Measurements from ENCODE around the gene FCRL5. TPM values are rescaled to one million over a fixed set of nuclear protein-coding genes. Genes with fewer than 3 reads are reported as not detected.

FCRL5 gene
- total and polyA plus RNA-seq, 2 donors (not counting 3 experiments of a cell fraction or from before 2014, with no cell fraction given) = not detected

- FAIRE-seq = no peak
- Histone ChIP-seq H3K4me3 (replicated peaks in 1 of 3; ENCODE audit: insufficient read depth in 1 of 3, low read depth in 1 of 3, low read length in 3 of 3) (no peak overlapping the region), H3K79me2 (ENCODE audit: control insufficient read depth, insufficient read depth, low read length) (no peaks in the 10 kb centered on the region), H3K4me1 (ENCODE audit: control insufficient read depth, extremely low read depth, insufficient read depth, low read length) (no peaks in the 10 kb centered on the region), H3K27me3 (ENCODE audit: control insufficient read depth in 2 of 2, insufficient read depth in 2 of 2, low read length in 2 of 2) (no peaks in the 10 kb centered on the region), H3K9me1 (replicated peaks; ENCODE audit: control insufficient read depth, extremely low read depth, insufficient read depth, low read length) (no peaks in the 10 kb centered on the region), H3K9me3 (replicated peaks; ENCODE audit: control insufficient read depth, insufficient read depth, low read length) (no peaks in the 10 kb centered on the region), H4K20me1 (replicated peaks; ENCODE audit: control insufficient read depth, extremely low read depth, insufficient read depth, low read length) (no peaks in the 10 kb centered on the region), H3K27ac (ENCODE audit: insufficient read depth, low read depth, low read length) (no peak overlapping the region), H3K4me2 (ENCODE audit: insufficient read depth, low read length) (no peak overlapping the region), H2AFZ (ENCODE audit: low read depth, low read length) (no peak overlapping the region), H3K9ac (replicated peaks; ENCODE audit: extremely low read depth, insufficient read depth, low read length) (no peak overlapping the region), H3K36me3 (ENCODE audit: control insufficient read depth in 2 of 2, extremely low read depth in 1 of 2, insufficient read depth in 2 of 2, low read length in 2 of 2) (no peaks in the 10 kb centered on the region)
- DNase-seq (ENCODE audit: low read depth, low spot score) = no peak
- no peak for TF ChIP-seq POLR2AphosphoS5 (IDR thresholded peaks at IDR 0.05; ENCODE audit: insufficient read depth, low read depth, low read length)
- TF ChIP-seq GATA2 (IDR thresholded peaks at IDR 0.05; ENCODE audit: insufficient read depth, insufficient read length, low read depth, low read length) = no peak
- TF ChIP-seq FOS (IDR thresholded peaks at IDR 0.05; ENCODE audit: borderline replicate concordance, insufficient read depth, low read length) = no peak
- TF ChIP-seq MAX (IDR thresholded peaks at IDR 0.05; ENCODE audit: insufficient read depth, insufficient read length) = no peak
- TF ChIP-seq EZH2 (IDR thresholded peaks at IDR 0.05; ENCODE audit: borderline replicate concordance, low read depth, low read length, severe bottlenecking) = no peak
- no peak for TF ChIP-seq JUN (IDR thresholded peaks at IDR 0.05; ENCODE audit: borderline replicate concordance, insufficient read depth, insufficient read length, low read depth)
- TF ChIP-seq POLR2A (IDR thresholded peaks at IDR 0.05; ENCODE audit: low read depth, low read length) = no peak
- no peak for TF ChIP-seq CTCF (IDR thresholded peaks at IDR 0.05; ENCODE audit: extremely low read depth in 1 of 2, insufficient read depth in 1 of 2, low read depth in 1 of 2, low read length in 2 of 2)
- TF ChIP-seq MYC (IDR thresholded peaks at IDR 0.05; ENCODE audit: low read depth, low read length) = no peak
- no TSS peak for BruUV-seq (replicated peaks)
- ChIA-PET CTCF (no interaction called here), POLR2A (no interaction called here)
- intact Hi-C loops (cut with micrococcal nuclease) (no loop called here), dilution Hi-C loops (cut with MboI; ENCODE audit: extremely low pct_ligation_motif_present, low sequenced_read_pairs) (no loop called here)
Measured at GRCh38 chr1:157539568-157539967, 12.7 kb downstream of the FCRL5 start.
